ENCODE measurements around the gene CTU1. TPM values are rescaled to one million over a fixed set of nuclear protein-coding genes. Genes with fewer than 3 reads are reported as not detected.
"Not testable (repeated sequence)": the region's sequence is repeated elsewhere in the genome, so short reads cannot be mapped to it uniquely, and the experiment has no call there.

Gene CTU1
- total and polyA plus RNA-seq, 2 experiments from 2014 or later: 4.2 to 9.0 TPM

DNA sequence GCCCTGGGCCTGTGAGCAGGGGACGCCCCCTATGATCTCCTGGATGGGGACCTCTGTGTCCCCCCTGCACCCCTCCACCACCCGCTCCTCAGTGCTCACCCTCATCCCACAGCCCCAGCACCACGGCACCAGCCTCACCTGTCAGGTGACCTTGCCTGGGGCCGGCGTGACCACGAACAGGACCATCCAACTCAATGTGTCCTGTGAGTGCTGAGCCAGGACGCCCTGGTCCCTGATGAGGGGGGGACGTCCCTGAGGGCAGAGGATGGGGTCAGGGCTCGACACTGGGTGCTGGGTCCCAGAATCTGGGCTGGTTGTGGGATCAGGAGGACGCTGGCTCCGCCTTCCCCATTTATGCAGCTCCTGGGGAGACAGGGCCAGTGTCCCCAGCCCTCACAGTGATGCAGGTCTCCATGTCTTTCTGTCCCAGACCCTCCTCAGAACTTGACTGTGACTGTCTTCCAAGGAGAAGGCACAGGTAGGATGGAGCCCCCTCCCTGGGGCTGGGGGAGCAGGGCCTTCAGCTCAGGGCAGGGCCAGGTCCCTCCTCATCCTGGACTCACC lies 36.4 kb upstream of the CTU1 start:
- Histone ChIP-seq H3K4me1 (ENCODE audit: insufficient read depth) (no peaks in the 10 kb centered on the region), H3K4me2 (ENCODE audit: unreplicated experiment) (no peak overlapping the region), H3K9ac (no peak overlapping the region), H3K36me3 (ENCODE audit: low read depth) (no peaks in the 10 kb centered on the region), H3K27me3 (replicated peaks; ENCODE audit: insufficient read depth) (peaks cover 11% of the 10 kb centered on the region; the same call in 1 of the 2 replicates), H3K27ac (no peak overlapping the region), H4K20me1 (ENCODE audit: insufficient read depth) (no peaks in the 10 kb centered on the region), H2AFZ (no peak overlapping the region), H3K9me3 (ENCODE audit: low read depth) (no peaks in the 10 kb centered on the region), H3K4me3 (no peak overlapping the region), H3F3A (ENCODE audit: insufficient read depth) (no peaks in the 10 kb centered on the region), H3K9me2 (ENCODE audit: insufficient read depth) (no peaks in the 10 kb centered on the region), H3K79me2 (ENCODE audit: insufficient read depth) (no peaks in the 10 kb centered on the region)
- in situ Hi-C loops (cut with MboI): no loop called here
- TF ChIP-seq EZH2 (IDR thresholded peaks at IDR 0.05; ENCODE audit: insufficient read depth, poor library complexity, severe bottlenecking): no peak
- TF ChIP-seq EZH2phosphoT487 (IDR thresholded peaks at IDR 0.05; ENCODE audit: insufficient read depth, low read depth): no peak
- no peak for DNase-seq
- 30 to 34% methylated on average over 9 to 11 of the region's 11 CpGs for WGBS, 2 experiments (ENCODE audit: low coverage in 1 of 2, low lambda C conversion rate in 2 of 2, missing lambda C conversion rate in 2 of 2)

DNA sequence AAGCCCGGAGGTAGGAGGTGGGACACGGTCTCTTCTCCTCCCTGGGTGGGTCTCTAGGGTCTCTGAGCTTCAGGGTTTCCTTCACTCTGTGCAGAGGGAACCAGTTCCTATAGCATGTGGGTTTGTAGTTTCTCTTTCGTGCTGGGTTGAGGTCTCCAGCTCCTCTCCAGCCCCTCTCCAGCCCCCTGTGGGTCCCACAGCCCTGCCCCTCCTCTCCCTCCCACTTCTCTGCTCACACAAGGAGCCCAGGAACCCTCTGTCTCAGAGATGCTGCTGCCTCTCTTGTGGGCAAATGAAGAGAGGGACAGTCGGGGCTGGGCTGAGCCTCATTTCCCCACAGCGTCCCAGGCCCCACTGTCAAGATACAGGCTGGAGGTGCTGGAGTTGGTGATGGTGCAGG lies 35.3 kb upstream of the CTU1 start:
- DNase-seq: no peak
- Histone ChIP-seq H3K4me3 (no peak overlapping the region), H3K27ac (no peak overlapping the region), H3K9me3 (ENCODE audit: low read depth) (no peaks in the 10 kb centered on the region), H3K27me3 (replicated peaks; ENCODE audit: insufficient read depth) (peaks cover 19% of the 10 kb centered on the region), H2AFZ (no peak overlapping the region), H4K20me1 (ENCODE audit: insufficient read depth) (no peaks in the 10 kb centered on the region), H3K4me1 (ENCODE audit: insufficient read depth) (no peaks in the 10 kb centered on the region), H3K79me2 (ENCODE audit: insufficient read depth) (no peaks in the 10 kb centered on the region), H3K4me2 (ENCODE audit: unreplicated experiment) (no peak overlapping the region), H3F3A (ENCODE audit: insufficient read depth) (no peaks in the 10 kb centered on the region), H3K9me2 (ENCODE audit: insufficient read depth) (no peaks in the 10 kb centered on the region), H3K36me3 (ENCODE audit: low read depth) (no peaks in the 10 kb centered on the region), H3K9ac (no peak overlapping the region)
- in situ Hi-C loops (cut with MboI): no loop called here
- no peak for TF ChIP-seq EZH2 (IDR thresholded peaks at IDR 0.05; ENCODE audit: insufficient read depth, poor library complexity, severe bottlenecking)
- no peak for TF ChIP-seq EZH2phosphoT487 (IDR thresholded peaks at IDR 0.05; ENCODE audit: insufficient read depth, low read depth)
- 39 to 41% methylated on average over 4 to 5 of the region's 5 CpGs for WGBS, 2 experiments (ENCODE audit: low coverage in 1 of 2, low lambda C conversion rate in 2 of 2, missing lambda C conversion rate in 2 of 2)

DNA sequence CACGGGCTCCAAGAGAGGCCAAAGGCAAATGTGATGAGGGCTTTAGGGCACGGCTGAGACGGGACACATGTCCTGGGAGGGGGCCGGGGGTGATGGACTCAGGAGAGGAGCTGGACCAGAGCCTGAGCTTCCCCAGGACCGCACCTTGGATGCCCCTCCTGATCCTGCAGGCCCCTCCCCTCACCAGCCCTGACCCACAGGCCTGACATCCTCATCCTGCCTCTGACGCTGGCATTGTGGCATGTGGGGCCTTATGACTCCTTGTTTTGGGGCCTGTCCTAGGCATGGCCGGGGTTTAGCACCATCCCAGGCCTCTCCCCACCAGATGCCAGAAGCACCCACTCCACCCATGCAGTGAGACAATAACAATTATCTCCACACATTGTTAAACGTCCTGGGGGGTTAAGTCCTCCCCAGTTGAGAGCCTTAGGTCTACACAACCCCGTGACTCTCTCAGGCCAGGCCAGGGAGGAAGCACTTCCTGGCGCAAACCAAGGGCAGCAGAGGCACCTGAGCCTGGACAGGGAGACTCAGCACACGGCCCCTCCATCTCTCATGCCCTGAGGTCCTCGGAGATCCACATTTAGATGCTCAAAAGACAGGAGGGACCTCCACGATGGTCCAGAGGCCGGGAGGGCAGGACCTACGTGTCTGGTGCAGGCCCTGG lies 34.7 kb upstream of the CTU1 start:
- H3K4me2 ChIP-seq (ENCODE audit: unreplicated experiment); H3K9ac ChIP-seq; DNase-seq; H3F3A ChIP-seq (ENCODE audit: insufficient read depth); H3K36me3 ChIP-seq (ENCODE audit: low read depth); H4K20me1 ChIP-seq (ENCODE audit: insufficient read depth); H2AFZ ChIP-seq; H3K27ac ChIP-seq; H3K4me3 ChIP-seq; H3K79me2 ChIP-seq (ENCODE audit: insufficient read depth); H3K9me3 ChIP-seq (ENCODE audit: low read depth); H3K9me2 ChIP-seq (ENCODE audit: insufficient read depth); H3K4me1 ChIP-seq (ENCODE audit: insufficient read depth); in situ Hi-C loops (cut with MboI): not testable (repeated sequence)
- peaks cover 19% of the 10 kb centered on the region for H3K27me3 ChIP-seq (replicated peaks; ENCODE audit: insufficient read depth)
- 25 to 32% methylated on average over 11 to 14 of the region's 15 CpGs for WGBS, 2 experiments (ENCODE audit: low coverage in 1 of 2, low lambda C conversion rate in 2 of 2, missing lambda C conversion rate in 2 of 2)

DNA sequence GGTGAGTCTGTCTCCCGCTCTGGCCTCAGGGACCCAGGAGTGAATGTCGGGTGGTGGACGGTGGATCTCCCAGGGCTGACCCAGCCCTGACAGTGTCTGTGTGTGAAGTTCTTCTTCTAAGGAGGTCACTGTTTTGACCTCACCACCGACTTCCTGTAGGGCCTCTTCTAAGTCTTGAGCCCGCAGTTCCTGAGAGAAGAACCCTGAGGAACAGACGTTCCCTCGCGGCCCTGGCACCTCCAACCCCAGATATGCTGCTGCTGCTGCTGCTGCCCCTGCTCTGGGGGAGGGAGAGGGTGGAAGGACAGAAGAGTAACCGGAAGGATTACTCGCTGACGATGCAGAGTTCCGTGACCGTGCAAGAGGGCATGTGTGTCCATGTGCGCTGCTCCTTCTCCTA lies 33.9 kb upstream of the CTU1 start, which contains the start of gene SIGLEC7:
Gene SIGLEC7, plus strand, starts transcription at position 183 of the 400 bp plus-strand sequence. Its CDS starts 69 bp downstream, at position 252.
- no peaks in the 10 kb centered on the region for H3K9me2 ChIP-seq (ENCODE audit: insufficient read depth)
- in situ Hi-C loops (cut with MboI): no loop called here
- no peaks in the 10 kb centered on the region for H3K36me3 ChIP-seq (ENCODE audit: low read depth)
- H3F3A ChIP-seq (ENCODE audit: insufficient read depth): no peaks in the 10 kb centered on the region
- H3K4me2 ChIP-seq (ENCODE audit: unreplicated experiment): no peak within 1 kb of the TSS
- no peak within 1 kb of the TSS for H3K27ac ChIP-seq
- TF ChIP-seq EZH2 (IDR thresholded peaks at IDR 0.05; ENCODE audit: insufficient read depth, poor library complexity, severe bottlenecking) (no peak), EZH2phosphoT487 (IDR thresholded peaks at IDR 0.05; ENCODE audit: insufficient read depth, low read depth) (no peak)
- no peaks in the 10 kb centered on the region for H3K79me2 ChIP-seq (ENCODE audit: insufficient read depth)
- peaks cover 19% of the 10 kb centered on the region for H3K27me3 ChIP-seq (replicated peaks; ENCODE audit: insufficient read depth)
- H4K20me1 ChIP-seq (ENCODE audit: insufficient read depth): no peaks in the 10 kb centered on the region
- H3K9me3 ChIP-seq (ENCODE audit: low read depth): no peaks in the 10 kb centered on the region
- no peak within 1 kb of the TSS for H3K9ac ChIP-seq
- WGBS, 2 experiments (ENCODE audit: low coverage in 1 of 2, low lambda C conversion rate in 2 of 2, missing lambda C conversion rate in 2 of 2): 45 to 48% methylated on average over 14 of the region's 14 CpGs
- no peak for DNase-seq
- no peaks in the 10 kb centered on the region for H3K4me1 ChIP-seq (ENCODE audit: insufficient read depth)
- H2AFZ ChIP-seq: no peak within 1 kb of the TSS
- no peak within 1 kb of the TSS for H3K4me3 ChIP-seq

All from GM23248 (cell line).